BLaER1 (cell line): ENCODE results near the gene HEG1.

Source experiments
- H3K27ac ChIP-seq: shearing (Covaris generic); formaldehyde crosslinking; 2 replicates; pipeline ENCODE4 v1.8.1; 2022
- H3K27me3 ChIP-seq: shearing (Covaris generic); formaldehyde crosslinking; 2 replicates; pipeline ENCODE4 v1.8.1; 2022
- H3K36me3 ChIP-seq: shearing (Covaris generic); formaldehyde crosslinking; 2 replicates; pipeline ENCODE4 v1.8.1; 2022
- H3K4me1 ChIP-seq: shearing (Covaris generic); formaldehyde crosslinking; 2 replicates; pipeline ENCODE4 v1.8.1; 2022
- H3K4me2 ChIP-seq: shearing (Covaris generic); formaldehyde crosslinking; 2 replicates; pipeline ENCODE4 v1.8.1; 2022
- H3K4me3 ChIP-seq: shearing (Covaris generic); formaldehyde crosslinking; 2 replicates; pipeline ENCODE4 v1.8.1; 2022
- H3K9ac ChIP-seq: shearing (Covaris generic); formaldehyde crosslinking; 2 replicates; pipeline ENCODE4 v1.8.1; 2022
- H3K9me3 ChIP-seq: shearing (Covaris generic); formaldehyde crosslinking; 2 replicates; pipeline ENCODE4 v1.8.1; 2022
- H4K20me1 ChIP-seq: shearing (Covaris generic); formaldehyde crosslinking; 2 replicates; pipeline ENCODE4 v1.8.1; 2022
- Cebpa-rat ChIP-seq: shearing (Covaris generic); IDR thresholded peaks from 2 replicates; pipeline ENCODE4 v1.8.1; 2022

Gene HEG1

DNA sequence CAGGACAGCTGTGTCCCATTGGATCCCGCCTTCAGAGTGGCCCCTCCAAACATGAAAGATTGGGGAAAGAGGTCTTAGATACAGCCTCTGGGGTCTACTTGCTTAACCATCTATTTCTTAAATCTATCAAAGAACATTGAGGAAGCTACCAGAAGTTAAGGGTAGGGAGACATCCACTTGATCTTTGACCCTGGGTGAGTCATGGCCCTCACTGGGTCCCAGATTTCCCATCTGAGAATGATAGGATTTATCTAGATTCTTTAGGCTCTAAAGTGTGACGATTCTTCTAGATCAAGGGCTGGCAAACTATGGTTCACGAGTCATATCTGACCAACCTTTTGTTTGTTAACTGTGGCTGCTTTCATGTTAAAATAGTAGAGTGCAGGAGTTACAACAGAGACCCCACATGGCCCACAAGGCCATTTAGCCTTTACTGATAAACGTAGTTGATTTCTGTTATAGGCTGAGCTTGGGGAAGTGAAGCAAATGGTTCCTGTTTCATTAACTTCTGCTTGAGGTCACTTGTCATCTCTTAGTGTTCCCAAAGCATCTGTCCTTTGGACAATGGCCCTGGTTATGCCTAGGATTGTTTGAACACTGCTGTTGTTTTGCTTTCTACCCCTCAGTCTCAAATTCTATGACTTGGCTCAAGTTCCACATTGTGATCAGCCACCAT is 129.2 kb downstream of the HEG1 start:
- no peaks in the 10 kb centered on the region for H3K27me3 ChIP-seq
- H4K20me1 ChIP-seq, result no peaks in the 10 kb centered on the region
- H3K9ac ChIP-seq, result no peak overlapping the region
- no peak overlapping the region for H3K4me2 ChIP-seq
- H3K9me3 ChIP-seq, result no peaks in the 10 kb centered on the region
- H3K27ac ChIP-seq, result no peak overlapping the region
- H3K4me3 ChIP-seq, result no peak overlapping the region
- TF ChIP-seq Cebpa-rat, result no peak
- H3K4me1 ChIP-seq, result no peaks in the 10 kb centered on the region
- H3K36me3 ChIP-seq, result no peaks in the 10 kb centered on the region

DNA sequence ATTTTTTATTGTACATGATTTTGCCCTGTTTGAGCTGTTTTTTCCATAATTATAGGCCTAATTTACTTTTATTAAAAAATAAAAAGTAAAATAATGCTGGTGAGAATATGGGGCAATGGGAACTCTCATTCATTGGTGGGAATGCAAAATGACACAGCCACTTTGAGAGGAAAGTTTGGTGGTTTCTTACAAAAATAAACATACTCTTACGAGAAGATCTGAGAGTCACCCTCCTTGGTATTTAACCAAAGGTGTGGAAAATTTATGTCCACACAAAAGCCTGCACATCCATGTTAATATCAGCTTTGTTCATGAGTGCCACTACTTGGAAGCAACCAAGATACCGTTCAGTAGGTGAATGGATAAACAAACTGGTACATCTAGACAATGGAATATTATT is 131.1 kb downstream of the HEG1 start:
- H4K20me1 ChIP-seq, result no peaks in the 10 kb centered on the region
- no peak overlapping the region for H3K4me3 ChIP-seq
- no peak overlapping the region for H3K27ac ChIP-seq
- H3K9ac ChIP-seq, result no peak overlapping the region
- no peak for TF ChIP-seq Cebpa-rat
- H3K4me2 ChIP-seq, result no peak overlapping the region
- H3K36me3 ChIP-seq, result no peaks in the 10 kb centered on the region
- H3K4me1 ChIP-seq, result no peaks in the 10 kb centered on the region
- H3K9me3 ChIP-seq, result no peaks in the 10 kb centered on the region
- H3K27me3 ChIP-seq, result no peaks in the 10 kb centered on the region

DNA sequence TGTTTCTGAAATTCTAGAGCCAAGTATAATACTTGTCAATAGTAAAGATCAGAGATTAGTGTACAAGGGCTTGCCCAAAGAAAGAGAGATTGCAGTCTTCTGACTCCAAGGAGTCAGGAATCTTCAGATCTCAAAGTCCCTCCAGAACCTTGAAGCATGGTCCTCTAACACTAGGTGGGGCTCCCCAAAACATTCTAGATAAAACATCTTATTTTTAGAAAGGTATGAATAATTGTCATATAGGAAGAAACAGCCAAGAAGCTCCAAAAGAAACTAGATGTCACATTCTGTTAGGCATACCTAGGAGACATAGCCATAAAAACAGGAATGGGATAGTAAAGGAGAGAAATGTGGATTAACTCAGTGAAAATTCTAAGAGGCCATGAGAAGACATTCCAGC is 132.0 kb downstream of the HEG1 start:
- Histone ChIP-seq H3K27ac (no peak overlapping the region), H3K4me3 (no peak overlapping the region), H3K4me1 (no peaks in the 10 kb centered on the region), H3K9ac (no peak overlapping the region), H3K9me3 (no peaks in the 10 kb centered on the region), H3K4me2 (no peak overlapping the region), H3K36me3 (no peaks in the 10 kb centered on the region), H4K20me1 (no peaks in the 10 kb centered on the region), H3K27me3 (no peaks in the 10 kb centered on the region)
- no peak for TF ChIP-seq Cebpa-rat

DNA sequence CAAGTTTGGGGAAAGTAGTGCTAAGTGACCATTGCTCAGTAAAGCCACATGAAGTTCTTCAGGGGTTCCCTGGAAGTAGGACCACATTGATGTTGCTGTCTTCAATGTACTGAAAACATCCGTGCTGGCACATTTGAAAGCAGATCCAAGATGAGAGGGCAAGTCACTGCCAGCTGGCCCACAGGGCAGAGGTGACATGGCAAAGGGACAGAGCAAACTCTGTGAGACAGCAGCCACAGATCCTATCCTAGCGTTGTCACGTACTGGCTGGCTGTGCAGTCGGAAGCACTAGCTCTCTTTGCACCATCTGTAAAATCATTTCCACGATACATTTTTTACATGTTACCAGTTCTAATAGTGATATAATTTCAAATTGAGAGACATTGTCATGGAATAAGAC is 135.1 kb downstream of the HEG1 start:
- TF ChIP-seq Cebpa-rat, result no peak

DNA sequence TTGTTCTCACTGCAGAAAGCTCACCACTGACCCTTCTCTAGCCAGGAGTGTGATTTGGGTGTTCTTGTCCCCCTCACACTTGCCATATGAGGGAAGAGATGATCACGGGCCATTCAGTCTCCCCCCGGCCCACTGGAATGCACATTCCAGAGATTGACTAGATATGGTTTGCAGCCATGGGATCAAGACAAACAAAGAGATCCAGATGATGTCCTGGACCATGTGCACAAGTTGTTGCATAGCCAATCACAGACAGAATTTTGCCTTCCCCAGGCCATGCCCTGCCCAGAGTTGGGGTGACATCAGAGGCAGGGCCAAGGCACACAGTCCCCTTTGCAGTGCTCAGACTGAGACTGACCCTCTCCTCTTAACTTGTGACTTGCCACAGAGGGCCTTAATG is 136.0 kb downstream of the HEG1 start:
- TF ChIP-seq Cebpa-rat, result no peak
- Histone ChIP-seq H3K9me3 (no peaks in the 10 kb centered on the region), H3K4me3 (no peak overlapping the region), H3K9ac (no peak overlapping the region), H3K4me2 (no peak overlapping the region), H3K4me1 (no peaks in the 10 kb centered on the region), H3K27ac (no peak overlapping the region), H3K36me3 (no peaks in the 10 kb centered on the region), H4K20me1 (no peaks in the 10 kb centered on the region), H3K27me3 (no peaks in the 10 kb centered on the region)

More for the DNA sequence above, 135.1 kb downstream of the HEG1 start:
- Histone ChIP-seq H3K4me2 (no peak overlapping the region), H3K4me3 (no peak overlapping the region), H3K9me3 (no peaks in the 10 kb centered on the region), H4K20me1 (no peaks in the 10 kb centered on the region), H3K27ac (no peak overlapping the region), H3K27me3 (no peaks in the 10 kb centered on the region), H3K4me1 (no peaks in the 10 kb centered on the region), H3K36me3 (no peaks in the 10 kb centered on the region), H3K9ac (no peak overlapping the region)

DNA sequence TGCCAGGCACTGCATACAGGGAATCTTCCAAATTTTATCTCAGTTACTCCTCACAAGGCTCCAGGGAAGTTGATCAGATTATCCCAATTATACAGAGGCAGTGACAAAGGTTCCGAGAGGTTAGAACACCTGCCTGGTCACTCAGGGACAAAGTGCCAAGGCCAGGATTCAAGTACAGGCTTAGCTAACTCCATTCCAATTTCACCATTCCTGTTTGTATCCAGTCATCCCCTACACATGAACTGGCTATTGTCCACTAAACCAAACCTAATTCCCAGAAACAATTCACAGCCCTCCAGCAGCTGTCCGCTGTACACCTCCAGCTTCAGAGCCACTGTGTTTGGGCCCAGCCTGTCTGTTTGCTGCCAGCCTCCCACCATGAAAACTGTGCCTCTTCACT is 137.3 kb downstream of the HEG1 start:
- TF ChIP-seq Cebpa-rat, result no peak
- H3K27me3 ChIP-seq, result no peaks in the 10 kb centered on the region
- H3K36me3 ChIP-seq, result no peaks in the 10 kb centered on the region
- no peaks in the 10 kb centered on the region for H4K20me1 ChIP-seq
- H3K9me3 ChIP-seq, result no peaks in the 10 kb centered on the region
- no peak overlapping the region for H3K27ac ChIP-seq
- no peak overlapping the region for H3K4me3 ChIP-seq
- no peak overlapping the region for H3K4me2 ChIP-seq
- H3K4me1 ChIP-seq, result no peaks in the 10 kb centered on the region
- H3K9ac ChIP-seq, result no peak overlapping the region

DNA sequence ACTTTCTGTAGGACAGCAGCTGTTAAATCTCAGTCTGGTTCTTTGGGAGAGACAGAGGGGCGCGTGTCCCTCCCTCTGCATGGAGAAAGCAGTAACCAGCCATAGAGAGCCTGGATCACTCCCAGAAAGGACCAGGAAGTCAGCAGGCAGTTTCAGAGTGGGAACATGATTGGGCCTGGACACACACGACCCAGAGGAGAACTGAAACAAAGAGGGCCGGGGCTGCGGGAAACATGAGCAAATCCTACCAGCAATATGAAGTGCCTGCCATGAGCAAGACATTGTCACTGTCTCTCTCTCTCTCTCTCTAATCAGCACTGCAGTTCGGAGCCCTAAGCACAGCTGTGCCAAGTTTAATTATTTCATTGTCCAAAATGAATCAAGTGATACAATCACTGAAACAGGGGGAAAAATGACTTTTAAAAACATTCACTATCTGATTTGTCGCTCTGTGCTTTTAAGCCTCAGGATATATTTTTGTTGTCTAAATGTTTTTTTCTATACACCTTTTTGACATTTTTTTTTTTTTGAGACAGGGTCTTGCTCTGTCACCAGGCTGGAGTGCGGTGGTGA is 138.9 kb downstream of the HEG1 start:
- H4K20me1 ChIP-seq, result no peaks in the 10 kb centered on the region
- H3K4me1 ChIP-seq, result no peaks in the 10 kb centered on the region
- no peak overlapping the region for H3K27ac ChIP-seq
- no peaks in the 10 kb centered on the region for H3K27me3 ChIP-seq
- TF ChIP-seq Cebpa-rat, result no peak
- no peak overlapping the region for H3K4me3 ChIP-seq
- H3K9ac ChIP-seq, result no peak overlapping the region
- H3K9me3 ChIP-seq, result no peaks in the 10 kb centered on the region
- no peak overlapping the region for H3K4me2 ChIP-seq
- H3K36me3 ChIP-seq, result no peaks in the 10 kb centered on the region
